Keratinocyte (primary cell): ENCODE results near the gene FUT8. TPM values are rescaled to one million over a fixed set of nuclear protein-coding genes. Genes with fewer than 3 reads are reported as not detected.

ENCODE experiments used
- DNase-seq: peaks from one replicate; pipeline ENCODE4 v3.0.0-alpha.2; 2011; ENCODE audit warnings: low read depth, missing footprints, low spot score
- FAIRE-seq: peaks from 2 replicates; lab custom pipeline; 2011; peaks lifted over from hg19 to GRCh38; lab: Jason Lieb, UNC
- H2AFZ ChIP-seq: 2 replicates; pipeline ENCODE4 v1.6.0; 2012; ENCODE audit warnings: low read length, control low read depth, inconsistent platforms; ENCODE audit not compliant: control insufficient read depth
- H3K27ac ChIP-seq: 2 replicates; pipeline ENCODE4 v1.5.1; 2011; ENCODE audit warnings: low read length; ENCODE audit not compliant: control insufficient read depth, insufficient read depth
- H3K27me3 ChIP-seq: 3 replicates; pipeline ENCODE4 v1.6.0; 2011; ENCODE audit warnings: low read length; ENCODE audit not compliant: control insufficient read depth, insufficient read depth; ENCODE audit errors: extremely low read depth
- H3K36me3 ChIP-seq, 2 experiments: 2 replicates in 1 of 2; 3 replicates in 1 of 2; pipeline ENCODE4 v1.5.1; 2011; ENCODE audit warnings: low read length in 2 of 2, mild to moderate bottlenecking in 1 of 2; ENCODE audit not compliant: control insufficient read depth in 2 of 2, insufficient read depth in 2 of 2; ENCODE audit errors: extremely low read depth in 1 of 2
- H3K4me1 ChIP-seq: 3 replicates; pipeline ENCODE4 v1.5.1; 2011; ENCODE audit warnings: low read length; ENCODE audit not compliant: control insufficient read depth, insufficient read depth; ENCODE audit errors: extremely low read depth
- H3K4me2 ChIP-seq: 3 replicates; pipeline ENCODE4 v1.6.0; 2011; ENCODE audit warnings: low read depth, low read length; ENCODE audit not compliant: control insufficient read depth, insufficient read depth; ENCODE audit errors: extremely low read depth
- H3K4me3 ChIP-seq, 3 experiments: fragments of 200-600 bp in 1 of 3; sonication (generic) in 1 of 3; 2 replicates in 2 of 3; 3 replicates in 1 of 3; pipeline ENCODE4 v1.5.1; 2011 to 2016; ENCODE audit warnings: low read length in 3 of 3, mild to moderate bottlenecking in 3 of 3, control low read depth in 2 of 3, inconsistent platforms in 1 of 3, low read depth in 1 of 3, mixed read lengths in 1 of 3, mixed run types in 1 of 3, moderate library complexity in 1 of 3; ENCODE audit not compliant: control insufficient read depth in 2 of 3, insufficient read depth in 2 of 3; ENCODE audit errors: extremely low read depth in 1 of 3
- H3K79me2 ChIP-seq: 2 replicates; pipeline ENCODE4 v1.6.0; 2012; ENCODE audit warnings: low read length; ENCODE audit not compliant: control insufficient read depth, insufficient read depth
- H3K9ac ChIP-seq: 3 replicates; pipeline ENCODE4 v1.6.0; 2011; ENCODE audit warnings: low read length; ENCODE audit not compliant: control insufficient read depth, insufficient read depth; ENCODE audit errors: extremely low read depth
- H3K9me1 ChIP-seq: 3 replicates; pipeline ENCODE4 v1.6.0; 2011; ENCODE audit warnings: low read length; ENCODE audit not compliant: control insufficient read depth, insufficient read depth; ENCODE audit errors: extremely low read depth
- H3K9me3 ChIP-seq: 2 replicates; pipeline ENCODE4 v1.5.1; 2012; ENCODE audit warnings: low read depth, low read length; ENCODE audit not compliant: control insufficient read depth
- H4K20me1 ChIP-seq: 3 replicates; pipeline ENCODE4 v1.6.0; 2011; ENCODE audit warnings: low read length; ENCODE audit not compliant: control insufficient read depth, insufficient read depth; ENCODE audit errors: extremely low read depth
- EZH2 ChIP-seq: IDR thresholded peaks from one replicate; pipeline ENCODE4 v1.6.1; 2012; ENCODE audit warnings: inconsistent platforms, mild to moderate bottlenecking, low read length, moderate library complexity
- dilution Hi-C: fragments of 300-500 bp; cut with MboI; formaldehyde crosslinking; loops from one replicate; pipeline ENCODE4 v1.7.0; 2020; ENCODE audit warnings: low sequenced_read_pairs; ENCODE audit not compliant: extremely low pct_ligation_motif_present
- polyA plus RNA-seq, 5 experiments: library from polyadenylated mRNA; depleted of rRNA in 3 of 5; stranded (reverse) in 3 of 5; stranded (forward) in 1 of 5; unstranded in 1 of 5; fragments of >200 nt; gene quantifications; 1 replicate in 1 of 5; 2 replicates in 3 of 5; 3 replicates in 1 of 5; pipeline versions ENCODE4 v1.2.1 to v1.2.3, GENCODE V29; 2011 to 2012; ENCODE audit warnings: missing spikeins in 2 of 5, low read depth in 1 of 5, low replicate concordance in 1 of 5
- TF ChIP-seq, protein P1 (sequence below), 3 experiments: IDR thresholded peaks in 1 of 3; conservative IDR thresholded peaks in 1 of 3; optimal IDR thresholded peaks in 1 of 3; 2 replicates in 2 of 3; 3 replicates in 1 of 3; pipeline versions ENCODE3 to v1.5.1; 2011; ENCODE audit warnings: low read length in 3 of 3, mild to moderate bottlenecking in 3 of 3, moderate library complexity in 2 of 3, control low read depth in 1 of 3, inconsistent platforms in 1 of 3; ENCODE audit not compliant: insufficient read depth in 2 of 3; ENCODE audit errors: extremely low read depth in 1 of 3

FUT8 gene
- polyA plus RNA-seq, 1 donor (not counting 4 experiments of a cell fraction or from before 2014, with no cell fraction given): 12.5 TPM

DNA sequence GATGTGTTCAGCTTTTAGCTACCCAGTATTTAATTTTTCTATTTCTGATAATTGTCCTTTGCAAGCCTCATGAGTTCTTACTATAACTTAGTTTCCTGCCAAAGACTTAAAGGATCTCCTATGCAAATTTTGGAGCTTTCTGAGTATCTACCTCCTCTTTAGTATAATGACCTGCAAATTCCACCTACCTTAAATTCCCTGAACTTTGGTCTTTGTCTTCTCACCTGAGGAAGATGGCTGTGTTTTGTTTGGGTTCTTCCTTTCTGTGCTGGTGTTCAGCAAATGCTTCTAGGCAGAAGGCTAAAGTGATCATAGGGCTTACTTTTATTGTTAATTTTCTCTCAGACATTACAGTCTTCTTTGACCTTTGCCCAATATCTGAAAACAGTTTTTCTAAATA is 142.8 kb downstream of the FUT8 start:
- no peak for FAIRE-seq
- H3K4me1 ChIP-seq: no peaks in the 10 kb centered on the region
- no peak overlapping the region for H2AFZ ChIP-seq
- no peaks in the 10 kb centered on the region for H3K9me1 ChIP-seq
- H3K4me2 ChIP-seq: no peak overlapping the region
- dilution Hi-C loops: no loop called here
- DNase-seq: no peak
- H3K27me3 ChIP-seq: no peaks in the 10 kb centered on the region
- H4K20me1 ChIP-seq: no peaks in the 10 kb centered on the region
- no peaks in the 10 kb centered on the region for H3K79me2 ChIP-seq
- no peak overlapping the region for H3K27ac ChIP-seq
- TF ChIP-seq, protein P1, sequence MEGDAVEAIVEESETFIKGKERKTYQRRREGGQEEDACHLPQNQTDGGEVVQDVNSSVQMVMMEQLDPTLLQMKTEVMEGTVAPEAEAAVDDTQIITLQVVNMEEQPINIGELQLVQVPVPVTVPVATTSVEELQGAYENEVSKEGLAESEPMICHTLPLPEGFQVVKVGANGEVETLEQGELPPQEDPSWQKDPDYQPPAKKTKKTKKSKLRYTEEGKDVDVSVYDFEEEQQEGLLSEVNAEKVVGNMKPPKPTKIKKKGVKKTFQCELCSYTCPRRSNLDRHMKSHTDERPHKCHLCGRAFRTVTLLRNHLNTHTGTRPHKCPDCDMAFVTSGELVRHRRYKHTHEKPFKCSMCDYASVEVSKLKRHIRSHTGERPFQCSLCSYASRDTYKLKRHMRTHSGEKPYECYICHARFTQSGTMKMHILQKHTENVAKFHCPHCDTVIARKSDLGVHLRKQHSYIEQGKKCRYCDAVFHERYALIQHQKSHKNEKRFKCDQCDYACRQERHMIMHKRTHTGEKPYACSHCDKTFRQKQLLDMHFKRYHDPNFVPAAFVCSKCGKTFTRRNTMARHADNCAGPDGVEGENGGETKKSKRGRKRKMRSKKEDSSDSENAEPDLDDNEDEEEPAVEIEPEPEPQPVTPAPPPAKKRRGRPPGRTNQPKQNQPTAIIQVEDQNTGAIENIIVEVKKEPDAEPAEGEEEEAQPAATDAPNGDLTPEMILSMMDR (optimal IDR thresholded peaks at IDR 0.05 in 1 of 3, IDR thresholded peaks at IDR 0.05 in 1 of 3, conservative IDR thresholded peaks at IDR 0.05 in 1 of 3; ENCODE audit: extremely low read depth in 1 of 3, insufficient read depth in 2 of 3, low read length in 3 of 3): no peak
- no peak for TF ChIP-seq EZH2
- H3K9me3 ChIP-seq: no peaks in the 10 kb centered on the region
- H3K36me3 ChIP-seq: no peaks in the 10 kb centered on the region
- no peak overlapping the region for H3K9ac ChIP-seq
- H3K4me3 ChIP-seq: no peak overlapping the region

DNA sequence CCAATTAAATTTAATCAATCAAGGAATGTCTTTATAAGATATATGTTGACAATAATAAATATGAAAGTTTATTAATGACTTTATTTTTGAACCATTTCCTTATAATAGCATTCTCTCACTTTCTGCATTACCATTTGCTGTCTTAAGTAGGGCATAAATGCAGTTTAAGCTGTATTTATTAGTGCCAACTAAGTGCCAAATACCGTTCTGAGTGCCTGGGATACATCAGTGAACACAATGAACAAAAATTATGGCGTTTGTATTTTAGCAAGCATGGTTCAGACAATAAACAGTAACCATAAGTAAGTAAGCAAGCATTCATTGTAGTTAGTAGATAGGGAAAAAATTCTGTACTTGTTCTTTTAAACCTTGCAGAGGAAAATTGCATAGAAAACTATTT is 145.8 kb downstream of the FUT8 start:
- no peaks in the 10 kb centered on the region for H3K36me3 ChIP-seq
- no peaks in the 10 kb centered on the region for H3K4me1 ChIP-seq
- no peaks in the 10 kb centered on the region for H3K9me3 ChIP-seq
- dilution Hi-C loops: no loop called here
- H2AFZ ChIP-seq: no peak overlapping the region
- no peaks in the 10 kb centered on the region for H3K79me2 ChIP-seq
- no peak for FAIRE-seq
- TF ChIP-seq, protein P1 (optimal IDR thresholded peaks at IDR 0.05 in 1 of 3, IDR thresholded peaks at IDR 0.05 in 1 of 3, conservative IDR thresholded peaks at IDR 0.05 in 1 of 3; ENCODE audit: extremely low read depth in 1 of 3, insufficient read depth in 2 of 3, low read length in 3 of 3): no peak
- TF ChIP-seq EZH2: no peak
- H3K9ac ChIP-seq: no peak overlapping the region
- no peak overlapping the region for H3K4me2 ChIP-seq
- no peak for DNase-seq
- no peak overlapping the region for H3K4me3 ChIP-seq
- no peaks in the 10 kb centered on the region for H4K20me1 ChIP-seq
- no peak overlapping the region for H3K27ac ChIP-seq
- no peaks in the 10 kb centered on the region for H3K27me3 ChIP-seq
- no peaks in the 10 kb centered on the region for H3K9me1 ChIP-seq
